Neural cell (in vitro differentiated cells): ENCODE results near the gene FAM227B.

Source experiments
- CTCF ChIP-seq: fragments of 450-650 bp; IDR thresholded peaks from 2 replicates; pipeline ENCODE4 v1.5.1; 2014; ENCODE audit warnings: antibody characterized with exemption, mild to moderate bottlenecking, moderate library complexity; ENCODE audit not compliant: poor library complexity, severe bottlenecking
- EP300 ChIP-seq: fragments of 450-650 bp; conservative IDR thresholded peaks from 2 replicates; pipeline ENCODE4 v1.6.1; 2014; ENCODE audit warnings: antibody characterized with exemption, mild to moderate bottlenecking, moderate library complexity; ENCODE audit not compliant: poor library complexity, severe bottlenecking
- EZH2 ChIP-seq: fragments of 200-600, 300-800 bp; shearing (Covaris generic), sonication (generic); IDR thresholded peaks from 2 replicates; pipeline ENCODE4 v1.6.1; 2014; ENCODE audit warnings: antibody characterized with exemption, low read length, borderline replicate concordance, mild to moderate bottlenecking; ENCODE audit not compliant: insufficient read depth, poor library complexity, severe bottlenecking
- POLR2AphosphoS5 ChIP-seq: IDR thresholded peaks from 2 replicates; pipeline ENCODE4 v1.6.1; 2012
- TAF1 ChIP-seq: IDR thresholded peaks from 2 replicates; pipeline ENCODE4 v1.6.1; 2012; ENCODE audit warnings: low read depth
- TF ChIP-seq, protein P1 (sequence below): IDR thresholded peaks from 2 replicates; pipeline ENCODE4 v1.6.1; 2012; ENCODE audit warnings: borderline replicate concordance

GRCh38 chr15:49423021-49423420, 197.6 kb downstream of the FAM227B start, which contains the start of gene FGF7:
- no peak for TF ChIP-seq EZH2
- no peak for TF ChIP-seq CTCF
- TF ChIP-seq EP300: no peak
- TF ChIP-seq, protein P1, sequence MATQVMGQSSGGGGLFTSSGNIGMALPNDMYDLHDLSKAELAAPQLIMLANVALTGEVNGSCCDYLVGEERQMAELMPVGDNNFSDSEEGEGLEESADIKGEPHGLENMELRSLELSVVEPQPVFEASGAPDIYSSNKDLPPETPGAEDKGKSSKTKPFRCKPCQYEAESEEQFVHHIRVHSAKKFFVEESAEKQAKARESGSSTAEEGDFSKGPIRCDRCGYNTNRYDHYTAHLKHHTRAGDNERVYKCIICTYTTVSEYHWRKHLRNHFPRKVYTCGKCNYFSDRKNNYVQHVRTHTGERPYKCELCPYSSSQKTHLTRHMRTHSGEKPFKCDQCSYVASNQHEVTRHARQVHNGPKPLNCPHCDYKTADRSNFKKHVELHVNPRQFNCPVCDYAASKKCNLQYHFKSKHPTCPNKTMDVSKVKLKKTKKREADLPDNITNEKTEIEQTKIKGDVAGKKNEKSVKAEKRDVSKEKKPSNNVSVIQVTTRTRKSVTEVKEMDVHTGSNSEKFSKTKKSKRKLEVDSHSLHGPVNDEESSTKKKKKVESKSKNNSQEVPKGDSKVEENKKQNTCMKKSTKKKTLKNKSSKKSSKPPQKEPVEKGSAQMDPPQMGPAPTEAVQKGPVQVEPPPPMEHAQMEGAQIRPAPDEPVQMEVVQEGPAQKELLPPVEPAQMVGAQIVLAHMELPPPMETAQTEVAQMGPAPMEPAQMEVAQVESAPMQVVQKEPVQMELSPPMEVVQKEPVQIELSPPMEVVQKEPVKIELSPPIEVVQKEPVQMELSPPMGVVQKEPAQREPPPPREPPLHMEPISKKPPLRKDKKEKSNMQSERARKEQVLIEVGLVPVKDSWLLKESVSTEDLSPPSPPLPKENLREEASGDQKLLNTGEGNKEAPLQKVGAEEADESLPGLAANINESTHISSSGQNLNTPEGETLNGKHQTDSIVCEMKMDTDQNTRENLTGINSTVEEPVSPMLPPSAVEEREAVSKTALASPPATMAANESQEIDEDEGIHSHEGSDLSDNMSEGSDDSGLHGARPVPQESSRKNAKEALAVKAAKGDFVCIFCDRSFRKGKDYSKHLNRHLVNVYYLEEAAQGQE: no peak
- TF ChIP-seq POLR2AphosphoS5: no peak
- no peak for TF ChIP-seq TAF1
